Suprapubic skin (tissue), 4 donors: ENCODE results near the gene CST5. TPM values are rescaled to one million over a fixed set of nuclear protein-coding genes. Genes with fewer than 3 reads are reported as not detected.
"Not testable (repeated sequence)": the region's sequence is repeated elsewhere in the genome, so short reads cannot be mapped to it uniquely, and the experiment has no call there.

ENCODE experiments used
- DNase-seq, 2 donors: peaks; one replicate each; pipeline ENCODE4 v3.0.0-alpha.2; 2019; ENCODE audit warnings: low spot score in 2 of 2
- H3K27ac ChIP-seq: fragments of 200-600 bp; sonication (generic); one replicate; pipeline ENCODE4 v1.5.1; 2019
- H3K27me3 ChIP-seq: fragments of 200-600 bp; sonication (generic); one replicate; pipeline ENCODE4 v1.5.1; 2019
- H3K36me3 ChIP-seq: fragments of 200-600 bp; sonication (generic); one replicate; pipeline ENCODE4 v1.5.1; 2019
- H3K4me1 ChIP-seq: fragments of 200-600 bp; sonication (generic); one replicate; pipeline ENCODE4 v1.5.1; 2019
- H3K4me3 ChIP-seq: fragments of 200-600 bp; sonication (generic); one replicate; pipeline ENCODE4 v1.5.1; 2019; ENCODE audit warnings: mild to moderate bottlenecking
- H3K9me3 ChIP-seq: fragments of 200-600 bp; sonication (generic); one replicate; pipeline ENCODE4 v1.5.1; 2019
- CTCF ChIP-seq, 2 donors: fragments of 200-600 bp in 1 of 2; fragments of 450-650 bp in 1 of 2; sonication (generic) in 1 of 2; IDR thresholded peaks; one replicate each; pipeline ENCODE4 v1.5.1; 2016 to 2019; ENCODE audit warnings: antibody characterized with exemption in 2 of 2, mild to moderate bottlenecking in 1 of 2, moderate library complexity in 1 of 2
- EP300 ChIP-seq: sonication (generic); formaldehyde crosslinking; IDR thresholded peaks from one replicate; pipeline ENCODE4 v1.6.1; 2017; ENCODE audit warnings: antibody characterized with exemption
- POLR2A ChIP-seq, 2 donors: fragments of 450-650 bp; IDR thresholded peaks; one replicate each; pipeline ENCODE4 v1.6.1; 2017; ENCODE audit warnings: antibody characterized with exemption in 2 of 2, mild to moderate bottlenecking in 2 of 2, moderate library complexity in 2 of 2
- POLR2AphosphoS5 ChIP-seq, 3 donors: sonication (generic); formaldehyde crosslinking; IDR thresholded peaks; one replicate each; pipeline ENCODE4 v1.6.1; 2017; ENCODE audit warnings: antibody characterized with exemption in 3 of 3
- WGBS: methylation state at CpG from one replicate; pipeline ENCODE4 v1.1.5; 2018; 5-methylcytosine and 5-hydroxymethylcytosine counted together
- total RNA-seq, 4 donors: library from RNA; depleted of rRNA; stranded (reverse); fragments of >200 nt; gene quantifications; one replicate each; pipeline ENCODE4 v1.1.0, GENCODE V29; 2016

CST5 gene
- total RNA-seq, 4 donors from 2014 or later = not detected

GRCh38 chr20:23878787-23879186, 761 bp downstream of the CST5 start:
- H3K4me3 ChIP-seq = no peak overlapping the region
- H3K9me3 ChIP-seq = no peaks in the 10 kb centered on the region
- H3K4me1 ChIP-seq = no peaks in the 10 kb centered on the region
- H3K36me3 ChIP-seq = no peaks in the 10 kb centered on the region
- H3K27ac ChIP-seq = no peak overlapping the region
- WGBS = 82% methylated on average over 2 of the region's 7 CpGs
- no peaks in the 10 kb centered on the region for H3K27me3 ChIP-seq
- DNase-seq = no peak
- TF ChIP-seq EP300 = no peak
- TF ChIP-seq CTCF (IDR thresholded peaks at IDR 0.05) = no peak
- TF ChIP-seq POLR2A (IDR thresholded peaks at IDR 0.05) = no peak
- TF ChIP-seq POLR2AphosphoS5 (IDR thresholded peaks at IDR 0.05) = no peak

DNA sequence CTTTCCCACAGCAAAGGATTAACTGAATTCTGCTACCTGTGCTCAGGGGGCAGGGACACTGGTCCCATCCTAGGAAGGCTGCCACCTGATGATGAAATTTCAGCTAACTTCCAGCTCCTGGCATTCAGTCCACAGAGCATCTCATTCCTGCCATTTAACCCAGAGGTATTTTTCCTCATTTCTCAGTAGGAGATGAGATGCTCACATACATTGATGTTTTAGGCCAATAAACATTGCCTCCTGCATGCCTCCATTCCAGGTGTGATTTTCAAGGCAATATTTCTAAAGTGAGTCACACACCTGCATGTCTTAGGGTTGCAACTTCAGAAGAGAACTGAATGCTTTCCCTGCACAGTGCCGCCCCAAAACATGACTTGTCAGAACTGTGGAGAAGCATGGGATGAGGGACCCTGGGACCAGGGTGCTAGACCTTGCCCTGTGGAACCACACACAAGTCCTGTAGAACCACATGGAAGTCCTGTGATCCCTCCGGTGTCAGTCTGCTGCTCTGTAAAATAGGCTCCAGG, 1.5 kb downstream of the CST5 start:
- not testable (repeated sequence) for DNase-seq, H3K9me3 ChIP-seq, H3K4me3 ChIP-seq, H3K27me3 ChIP-seq, H3K36me3 ChIP-seq, H3K4me1 ChIP-seq, H3K27ac ChIP-seq
- 100% methylated on average over 1 of the region's 2 CpGs for WGBS

GRCh38 chr20:23877524-23877923, 2.0 kb downstream of the CST5 start:
- no peak overlapping the region for H3K4me3 ChIP-seq
- no peak overlapping the region for H3K27ac ChIP-seq
- no peaks in the 10 kb centered on the region for H3K27me3 ChIP-seq
- no peak for TF ChIP-seq POLR2AphosphoS5 (IDR thresholded peaks at IDR 0.05)
- TF ChIP-seq POLR2A (IDR thresholded peaks at IDR 0.05) = no peak
- no peak for TF ChIP-seq EP300
- TF ChIP-seq CTCF (IDR thresholded peaks at IDR 0.05) = no peak
- H3K4me1 ChIP-seq = no peaks in the 10 kb centered on the region
- WGBS = 83% methylated on average over 6 of the region's 6 CpGs
- H3K9me3 ChIP-seq = no peaks in the 10 kb centered on the region
- H3K36me3 ChIP-seq = no peaks in the 10 kb centered on the region
- DNase-seq = no peak

DNA sequence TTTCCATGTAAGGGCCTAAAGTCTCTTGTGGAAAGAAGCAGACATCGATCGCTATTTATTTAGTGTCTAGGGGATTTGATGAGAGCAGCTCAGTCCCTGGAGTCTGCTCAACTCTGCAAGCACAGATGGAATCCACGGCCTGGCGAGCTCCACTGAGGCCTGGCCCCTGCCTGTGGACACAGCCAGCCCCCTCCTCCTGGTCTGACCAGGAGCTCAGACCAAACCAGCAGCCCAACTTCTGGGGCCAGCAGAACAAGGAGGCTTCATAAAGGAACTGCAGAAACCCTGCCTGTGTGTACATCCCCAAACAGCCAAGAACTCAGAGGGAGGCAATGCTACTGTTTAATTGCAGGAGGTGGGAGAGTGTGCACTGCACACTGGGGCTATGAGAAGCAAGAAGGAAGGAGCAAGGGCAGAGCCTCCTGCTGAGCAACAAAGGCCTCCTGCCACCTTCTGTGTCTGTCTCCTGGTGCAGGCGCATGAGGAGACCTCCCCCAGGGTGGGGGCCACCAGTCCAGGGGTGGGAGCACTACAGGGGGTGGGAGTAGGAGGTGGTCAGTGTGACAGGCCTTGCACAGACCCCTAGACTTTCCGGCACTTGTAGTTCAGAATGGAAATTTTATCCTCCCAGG, 3.8 kb downstream of the CST5 start:
- H3K4me1 ChIP-seq = no peaks in the 10 kb centered on the region
- TF ChIP-seq EP300 = no peak
- no peak for TF ChIP-seq CTCF (IDR thresholded peaks at IDR 0.05)
- no peak for TF ChIP-seq POLR2A (IDR thresholded peaks at IDR 0.05)
- H3K27me3 ChIP-seq = peaks cover 6% of the 10 kb centered on the region
- no peaks in the 10 kb centered on the region for H3K36me3 ChIP-seq
- H3K9me3 ChIP-seq = no peaks in the 10 kb centered on the region
- WGBS = 83% methylated on average over 4 of the region's 6 CpGs
- no peak for DNase-seq
- no peak overlapping the region for H3K27ac ChIP-seq
- H3K4me3 ChIP-seq = no peak overlapping the region

DNA sequence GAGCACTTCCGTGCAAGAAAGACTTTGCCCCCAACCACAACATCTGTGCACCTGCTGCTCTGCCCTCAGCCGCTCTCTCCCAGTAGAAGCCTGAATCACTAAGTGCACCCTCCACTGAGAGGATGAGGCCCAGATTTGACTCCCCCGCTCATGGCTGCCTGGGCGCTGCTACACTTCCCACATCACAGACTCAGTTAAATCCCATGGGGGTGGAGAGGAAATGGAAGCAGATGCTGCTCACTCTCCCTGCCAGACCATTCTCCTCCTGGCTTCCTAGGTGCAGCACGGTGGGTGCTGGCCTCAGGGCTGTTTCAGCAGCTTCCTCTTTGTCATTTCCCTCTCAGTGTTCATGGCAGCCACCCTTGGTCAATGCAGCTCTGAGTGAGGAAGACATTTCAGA, 4.8 kb downstream of the CST5 start:
- Histone ChIP-seq H3K9me3 (no peaks in the 10 kb centered on the region), H3K27me3 (peaks cover 7% of the 10 kb centered on the region), H3K36me3 (no peaks in the 10 kb centered on the region), H3K27ac (no peak overlapping the region), H3K4me1 (no peaks in the 10 kb centered on the region), H3K4me3 (no peak overlapping the region)
- 62% methylated on average over 3 of the region's 5 CpGs for WGBS
- TF ChIP-seq EP300 = no peak
- no peak for TF ChIP-seq CTCF (IDR thresholded peaks at IDR 0.05)
- no peak for DNase-seq
